SK-N-SH treated with all-trans-retinoic acid at 6 μM for 48 hours (cell line): ENCODE measurements around the gene NNAT.

Source experiments
- ATAC-seq: fragments of 200-7000 bp; cut with Tn5 transposase; 3 replicates; pipeline ENCODE4 v1.9.1; 2020; ENCODE audit warnings: mild to moderate bottlenecking, moderate library complexity
- ARNTL ChIP-seq: fragments of 450-650 bp; formaldehyde crosslinking; IDR thresholded peaks from 2 replicates; pipeline ENCODE4 v1.5.0; 2020; ENCODE audit warnings: low read depth, mild to moderate bottlenecking, moderate library complexity, borderline replicate concordance
- BACH2 ChIP-seq: fragments of 250-450 bp; sonication (Bioruptor Pico); IDR thresholded peaks from 2 replicates; pipeline ENCODE4 v1.9.0; 2021; ENCODE audit warnings: mild to moderate bottlenecking, borderline replicate concordance
- CSDC2 ChIP-seq: fragments of 250-450 bp; sonication (Bioruptor Pico); IDR thresholded peaks from 2 replicates; pipeline ENCODE4 v1.5.0; 2020; ENCODE audit warnings: mild to moderate bottlenecking, moderate library complexity
- ESRRG ChIP-seq: fragments of 250-450 bp; sonication (Bioruptor Pico); IDR thresholded peaks from 2 replicates; pipeline ENCODE4 v1.6.1; 2021; ENCODE audit warnings: mild to moderate bottlenecking
- GLIS3 ChIP-seq: fragments of 250-450 bp; sonication (Bioruptor Pico); IDR thresholded peaks from 2 replicates; pipeline ENCODE4 v1.5.0; 2020; ENCODE audit warnings: mild to moderate bottlenecking, moderate library complexity
- OSR1 ChIP-seq: fragments of 250-450 bp; sonication (Bioruptor Pico); IDR thresholded peaks from 2 replicates; pipeline ENCODE4 v1.8.0; 2022; ENCODE audit warnings: moderate library complexity, mild to moderate bottlenecking, inconsistent platforms
- PATZ1 ChIP-seq: fragments of 250-450 bp; sonication (Bioruptor Pico); IDR thresholded peaks from 2 replicates; pipeline ENCODE4 v1.8.0; 2020; ENCODE audit warnings: mild to moderate bottlenecking, moderate library complexity, borderline replicate concordance
- PPARA ChIP-seq: fragments of 250-450 bp; sonication (Bioruptor Pico); IDR thresholded peaks from 2 replicates; pipeline ENCODE4 v1.5.0; 2020; ENCODE audit warnings: mild to moderate bottlenecking, borderline replicate concordance
- SNAI2 ChIP-seq: fragments of 250-450 bp; sonication (Bioruptor Pico); IDR thresholded peaks from 2 replicates; pipeline ENCODE4 v1.5.0; 2020; ENCODE audit warnings: mild to moderate bottlenecking, moderate library complexity
- TCF4 ChIP-seq: fragments of 250-450 bp; sonication (Bioruptor Pico); IDR thresholded peaks from 2 replicates; pipeline ENCODE4 v1.8.0; 2021; ENCODE audit warnings: mild to moderate bottlenecking, moderate library complexity, borderline replicate concordance
- TOX ChIP-seq: fragments of 250-450 bp; sonication (Bioruptor Pico); IDR thresholded peaks from 2 replicates; pipeline ENCODE4 v1.8.0; 2021; ENCODE audit warnings: mild to moderate bottlenecking, moderate library complexity, borderline replicate concordance
- ZC3H10 ChIP-seq: fragments of 250-450 bp; sonication (Bioruptor Pico); IDR thresholded peaks from 2 replicates; pipeline ENCODE4 v1.5.1; 2021; ENCODE audit warnings: mild to moderate bottlenecking, moderate library complexity
- ZFP30 ChIP-seq: fragments of 450-650 bp; formaldehyde crosslinking; IDR thresholded peaks from 2 replicates; pipeline ENCODE4 v1.5.0; 2022; ENCODE audit warnings: mild to moderate bottlenecking, moderate library complexity
- ZNF565 ChIP-seq: fragments of 450-650 bp; formaldehyde crosslinking; conservative IDR thresholded peaks from 2 replicates; pipeline ENCODE4 v1.5.0; 2020; ENCODE audit warnings: low read depth, mild to moderate bottlenecking, moderate library complexity
- ZNF70 ChIP-seq: fragments of 450-650 bp; formaldehyde crosslinking; IDR thresholded peaks from 2 replicates; pipeline ENCODE4 v1.5.0; 2020; ENCODE audit warnings: mild to moderate bottlenecking, moderate library complexity
- ZNF8 ChIP-seq: fragments of 450-650 bp; formaldehyde crosslinking; IDR thresholded peaks from 2 replicates; pipeline ENCODE4 v1.5.0; 2020; ENCODE audit warnings: mild to moderate bottlenecking, moderate library complexity
- TF ChIP-seq, protein P1 (sequence below): fragments of 250-450 bp; sonication (Bioruptor Pico); IDR thresholded peaks from 2 replicates; pipeline ENCODE4 v1.5.0; 2020; ENCODE audit warnings: mild to moderate bottlenecking, moderate library complexity
- TF ChIP-seq, protein P2 (sequence below): fragments of 250-450 bp; sonication (Bioruptor Pico); IDR thresholded peaks from 2 replicates; pipeline ENCODE4 v1.8.0; 2021; ENCODE audit warnings: low read depth, mild to moderate bottlenecking, moderate library complexity, borderline replicate concordance
- TF ChIP-seq, protein P3 (sequence below): fragments of 250-450 bp; sonication (Bioruptor Pico); IDR thresholded peaks from 2 replicates; pipeline ENCODE4 v1.5.1; 2021; ENCODE audit warnings: mild to moderate bottlenecking, moderate library complexity

NNAT gene

GRCh38 chr20:37515876-37516275 is 5.2 kb upstream of the NNAT start (continued):
- TF ChIP-seq PPARA (CRISPR knock-in tag) (no peak), TOX (CRISPR knock-in tag) (no peak), TCF4 (CRISPR knock-in tag) (no peak), OSR1 (CRISPR knock-in tag) (no peak), CSDC2 (CRISPR knock-in tag) (no peak), ZNF565 (CRISPR knock-in tag) (no peak)
- TF ChIP-seq, protein P1, sequence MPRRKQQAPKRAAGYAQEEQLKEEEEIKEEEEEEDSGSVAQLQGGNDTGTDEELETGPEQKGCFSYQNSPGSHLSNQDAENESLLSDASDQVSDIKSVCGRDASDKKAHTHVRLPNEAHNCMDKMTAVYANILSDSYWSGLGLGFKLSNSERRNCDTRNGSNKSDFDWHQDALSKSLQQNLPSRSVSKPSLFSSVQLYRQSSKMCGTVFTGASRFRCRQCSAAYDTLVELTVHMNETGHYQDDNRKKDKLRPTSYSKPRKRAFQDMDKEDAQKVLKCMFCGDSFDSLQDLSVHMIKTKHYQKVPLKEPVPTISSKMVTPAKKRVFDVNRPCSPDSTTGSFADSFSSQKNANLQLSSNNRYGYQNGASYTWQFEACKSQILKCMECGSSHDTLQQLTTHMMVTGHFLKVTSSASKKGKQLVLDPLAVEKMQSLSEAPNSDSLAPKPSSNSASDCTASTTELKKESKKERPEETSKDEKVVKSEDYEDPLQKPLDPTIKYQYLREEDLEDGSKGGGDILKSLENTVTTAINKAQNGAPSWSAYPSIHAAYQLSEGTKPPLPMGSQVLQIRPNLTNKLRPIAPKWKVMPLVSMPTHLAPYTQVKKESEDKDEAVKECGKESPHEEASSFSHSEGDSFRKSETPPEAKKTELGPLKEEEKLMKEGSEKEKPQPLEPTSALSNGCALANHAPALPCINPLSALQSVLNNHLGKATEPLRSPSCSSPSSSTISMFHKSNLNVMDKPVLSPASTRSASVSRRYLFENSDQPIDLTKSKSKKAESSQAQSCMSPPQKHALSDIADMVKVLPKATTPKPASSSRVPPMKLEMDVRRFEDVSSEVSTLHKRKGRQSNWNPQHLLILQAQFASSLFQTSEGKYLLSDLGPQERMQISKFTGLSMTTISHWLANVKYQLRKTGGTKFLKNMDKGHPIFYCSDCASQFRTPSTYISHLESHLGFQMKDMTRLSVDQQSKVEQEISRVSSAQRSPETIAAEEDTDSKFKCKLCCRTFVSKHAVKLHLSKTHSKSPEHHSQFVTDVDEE (CRISPR knock-in tag), result no peak

DNA sequence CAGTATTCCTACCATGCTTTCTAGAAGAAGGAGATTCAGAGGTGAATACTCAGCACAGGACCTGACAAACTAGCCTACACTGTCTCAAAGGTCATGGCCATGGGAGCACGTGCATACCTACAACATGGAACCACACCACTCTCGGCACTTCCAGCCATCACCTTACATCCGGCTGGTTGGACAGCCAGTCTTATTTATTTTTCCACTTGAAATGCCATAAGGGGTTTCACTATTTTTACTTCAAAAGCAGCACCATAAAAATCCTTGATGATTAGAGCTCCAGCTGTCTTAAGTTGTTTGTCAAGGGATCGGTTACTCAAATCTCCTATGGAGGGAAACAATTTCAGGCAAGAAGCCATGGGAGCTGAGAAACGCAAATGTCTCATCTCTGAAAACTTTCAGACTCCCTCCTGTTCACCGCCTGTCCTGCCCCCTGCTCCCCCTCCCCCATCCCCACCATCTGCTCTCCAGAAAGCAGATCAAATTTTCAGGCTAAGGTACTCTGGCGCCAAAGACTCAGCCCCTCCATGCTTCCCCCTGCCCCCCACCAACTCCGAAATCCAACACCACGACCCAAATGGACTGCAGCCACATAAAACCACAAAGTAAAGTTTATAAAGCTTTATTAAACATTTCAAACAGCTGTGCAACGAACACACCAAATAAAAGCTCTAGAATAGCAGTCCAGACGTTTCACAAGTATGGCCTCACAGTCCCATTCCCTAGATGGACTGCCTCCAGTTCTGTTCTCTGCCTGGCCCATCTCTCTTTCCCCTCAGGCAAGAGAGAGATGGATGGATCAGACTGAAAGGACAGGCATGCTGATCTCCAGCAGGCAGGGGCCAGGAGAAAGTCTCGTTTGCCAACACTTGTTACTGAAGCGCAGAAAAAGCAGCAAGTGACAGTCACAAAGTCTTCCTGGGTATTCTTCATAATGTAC is 4.0 kb upstream of the NNAT start:
- no peak for ATAC-seq
- no peak for TF ChIP-seq PPARA (CRISPR knock-in tag)
- no peak for TF ChIP-seq ARNTL (CRISPR knock-in tag)

GRCh38 chr20:37518059-37518458 is 3.0 kb upstream of the NNAT start:
- TF ChIP-seq TOX (CRISPR knock-in tag), result no peak
- no peak for TF ChIP-seq PPARA (CRISPR knock-in tag)
- TF ChIP-seq ARNTL (CRISPR knock-in tag), result no peak
- no peak for TF ChIP-seq ZC3H10
- no peak for TF ChIP-seq SNAI2 (CRISPR knock-in tag)
- TF ChIP-seq, protein P2, sequence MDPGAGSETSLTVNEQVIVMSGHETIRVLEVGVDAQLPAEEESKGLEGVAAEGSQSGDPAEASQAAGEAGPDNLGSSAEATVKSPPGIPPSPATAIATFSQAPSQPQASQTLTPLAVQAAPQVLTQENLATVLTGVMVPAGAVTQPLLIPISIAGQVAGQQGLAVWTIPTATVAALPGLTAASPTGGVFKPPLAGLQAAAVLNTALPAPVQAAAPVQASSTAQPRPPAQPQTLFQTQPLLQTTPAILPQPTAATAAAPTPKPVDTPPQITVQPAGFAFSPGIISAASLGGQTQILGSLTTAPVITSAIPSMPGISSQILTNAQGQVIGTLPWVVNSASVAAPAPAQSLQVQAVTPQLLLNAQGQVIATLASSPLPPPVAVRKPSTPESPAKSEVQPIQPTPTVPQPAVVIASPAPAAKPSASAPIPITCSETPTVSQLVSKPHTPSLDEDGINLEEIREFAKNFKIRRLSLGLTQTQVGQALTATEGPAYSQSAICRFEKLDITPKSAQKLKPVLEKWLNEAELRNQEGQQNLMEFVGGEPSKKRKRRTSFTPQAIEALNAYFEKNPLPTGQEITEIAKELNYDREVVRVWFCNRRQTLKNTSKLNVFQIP (CRISPR knock-in tag), result no peak
- TF ChIP-seq OSR1 (CRISPR knock-in tag), result no peak
- TF ChIP-seq ZNF70 (CRISPR knock-in tag), result no peak
- TF ChIP-seq GLIS3 (CRISPR knock-in tag), result no peak
- TF ChIP-seq BACH2, result no peak
- no peak for TF ChIP-seq TCF4 (CRISPR knock-in tag)
- no peak for TF ChIP-seq ESRRG (CRISPR knock-in tag)

GRCh38 chr20:37518606-37519507 is 2.2 kb upstream of the NNAT start:
- TF ChIP-seq, protein P2 (CRISPR knock-in tag), result no peak
- no peak for TF ChIP-seq BACH2
- no peak for TF ChIP-seq ARNTL (CRISPR knock-in tag)
- no peak for TF ChIP-seq TCF4 (CRISPR knock-in tag)
- no peak for TF ChIP-seq ZNF8
- no peak for TF ChIP-seq ZNF70 (CRISPR knock-in tag)
- TF ChIP-seq PATZ1 (CRISPR knock-in tag), result no peak
- TF ChIP-seq SNAI2 (CRISPR knock-in tag), result no peak
- no peak for TF ChIP-seq ZFP30 (CRISPR knock-in tag)
- TF ChIP-seq, protein P3, sequence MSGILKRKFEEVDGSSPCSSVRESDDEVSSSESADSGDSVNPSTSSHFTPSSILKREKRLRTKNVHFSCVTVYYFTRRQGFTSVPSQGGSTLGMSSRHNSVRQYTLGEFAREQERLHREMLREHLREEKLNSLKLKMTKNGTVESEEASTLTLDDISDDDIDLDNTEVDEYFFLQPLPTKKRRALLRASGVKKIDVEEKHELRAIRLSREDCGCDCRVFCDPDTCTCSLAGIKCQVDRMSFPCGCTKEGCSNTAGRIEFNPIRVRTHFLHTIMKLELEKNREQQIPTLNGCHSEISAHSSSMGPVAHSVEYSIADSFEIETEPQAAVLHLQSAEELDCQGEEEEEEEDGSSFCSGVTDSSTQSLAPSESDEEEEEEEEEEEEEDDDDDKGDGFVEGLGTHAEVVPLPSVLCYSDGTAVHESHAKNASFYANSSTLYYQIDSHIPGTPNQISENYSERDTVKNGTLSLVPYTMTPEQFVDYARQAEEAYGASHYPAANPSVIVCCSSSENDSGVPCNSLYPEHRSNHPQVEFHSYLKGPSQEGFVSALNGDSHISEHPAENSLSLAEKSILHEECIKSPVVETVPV (CRISPR knock-in tag), result no peak
- TF ChIP-seq ESRRG (CRISPR knock-in tag), result no peak
- no peak for TF ChIP-seq GLIS3 (CRISPR knock-in tag)
- TF ChIP-seq, protein P1 (CRISPR knock-in tag), result no peak
- ATAC-seq, result no peak

More at GRCh38 chr20:37518059-37518458, 3.0 kb upstream of the NNAT start:
- ATAC-seq, result no peak
